HAP-1 (cell line): Measurements from ENCODE around the gene RAB11FIP4.

Experiments used
- DNase-seq, 2 experiments: peaks; one replicate each; pipeline ENCODE4 v3.0.0-alpha.2; 2016 to 2020; ENCODE audit warnings: low spot score in 2 of 2
- H3K27me3 ChIP-seq: fragments of 250-450 bp; sonication (Bioruptor Pico); 2 replicates; pipeline ENCODE4 v1.5.1; 2020; ENCODE audit warnings: low read depth, mild to moderate bottlenecking, moderate library complexity
- H3K36me3 ChIP-seq: fragments of 250-450 bp; sonication (Bioruptor Pico); replicated peaks from 2 replicates; pipeline ENCODE4 v1.5.1; 2020; ENCODE audit warnings: mild to moderate bottlenecking
- H3K4me1 ChIP-seq: fragments of 250-450 bp; sonication (Bioruptor Pico); 2 replicates; pipeline ENCODE4 v1.5.1; 2020; ENCODE audit warnings: mild to moderate bottlenecking
- H3K4me3 ChIP-seq: fragments of 250-450 bp; sonication (Bioruptor Pico); 2 replicates; pipeline ENCODE4 v1.5.1; 2020; ENCODE audit warnings: mild to moderate bottlenecking, moderate library complexity
- H3K9me3 ChIP-seq: fragments of 250-450 bp; sonication (Bioruptor Pico); 2 replicates; pipeline ENCODE4 v1.5.1; 2020; ENCODE audit warnings: mild to moderate bottlenecking, moderate library complexity
- in situ Hi-C: fragments of 300-500 bp; cut with MboI; formaldehyde crosslinking; loops from 3 replicates; pipeline ENCODE4 v1.14.3; 2020; ENCODE audit warnings: low sequenced_read_pairs, inconsistent platforms, mixed read lengths

Gene RAB11FIP4

GRCh38 chr17:31425282-31426040, 34.0 kb downstream of the RAB11FIP4 start:
- in situ Hi-C loops: loop anchor here (25.0 kb wide), 1 partner anchor 412 kb away; no protein-coding TSS in a partner anchor
- Histone ChIP-seq H3K9me3 (peaks cover 8% of the 10 kb centered on the region; the same call in 1 of the 2 replicates), H3K4me1 (peaks cover 6% of the 10 kb centered on the region), H3K4me3 (no peak overlapping the region), H3K36me3 (no peaks in the 10 kb centered on the region), H3K27me3 (no peaks in the 10 kb centered on the region)
- DNase-seq: peak in 1 of 2 experiments; percentile 68

- H3K27me3 ChIP-seq: no peaks in the 10 kb centered on the region
- H3K4me3 ChIP-seq: no peak overlapping the region
- no peak for DNase-seq
- H3K9me3 ChIP-seq: no peaks in the 10 kb centered on the region
- H3K4me1 ChIP-seq: peaks cover 17% of the 10 kb centered on the region
- in situ Hi-C loops: loop anchor here (25.0 kb wide), 1 partner anchor 410 kb away; no protein-coding TSS in a partner anchor
- no peaks in the 10 kb centered on the region for H3K36me3 ChIP-seq
Observed at GRCh38 chr17:31427684-31428083, 36.2 kb downstream of the RAB11FIP4 start.

- in situ Hi-C loops: loop anchor here (25.0 kb wide), 1 partner anchor 409 kb away; no protein-coding TSS in a partner anchor
- DNase-seq: no peak
- Histone ChIP-seq H3K4me3 (no peak overlapping the region), H3K4me1 (peaks cover 17% of the 10 kb centered on the region), H3K9me3 (no peaks in the 10 kb centered on the region), H3K27me3 (no peaks in the 10 kb centered on the region), H3K36me3 (no peaks in the 10 kb centered on the region)
Observed at GRCh38 chr17:31428111-31428510, 36.6 kb downstream of the RAB11FIP4 start.

GRCh38 chr17:31428512-31428911, 37.0 kb downstream of the RAB11FIP4 start:
- Histone ChIP-seq H3K4me3 (no peak overlapping the region), H3K27me3 (no peaks in the 10 kb centered on the region), H3K9me3 (no peaks in the 10 kb centered on the region), H3K4me1 (peaks cover 17% of the 10 kb centered on the region), H3K36me3 (no peaks in the 10 kb centered on the region)
- in situ Hi-C loops: loop anchor here (25.0 kb wide), 1 partner anchor 409 kb away; no protein-coding TSS in a partner anchor
- DNase-seq: no peak

GRCh38 chr17:31431098-31431851, 39.8 kb downstream of the RAB11FIP4 start:
- H3K4me1 ChIP-seq: peaks cover 11% of the 10 kb centered on the region
- H3K36me3 ChIP-seq: no peaks in the 10 kb centered on the region
- H3K4me3 ChIP-seq: no peak overlapping the region
- H3K27me3 ChIP-seq: no peaks in the 10 kb centered on the region
- H3K9me3 ChIP-seq: no peaks in the 10 kb centered on the region
- DNase-seq: peak in 1 of 2 experiments; percentile 31
- in situ Hi-C loops: loop anchor here (25.0 kb wide), 1 partner anchor 406 kb away; no protein-coding TSS in a partner anchor

GRCh38 chr17:31431852-31432658, 40.6 kb downstream of the RAB11FIP4 start:
- Histone ChIP-seq H3K36me3 (no peaks in the 10 kb centered on the region), H3K4me3 (peak overlapping the region; percentile 5; the same call in 1 of the 2 replicates), H3K4me1 (peaks cover 11% of the 10 kb centered on the region), H3K27me3 (no peaks in the 10 kb centered on the region), H3K9me3 (no peaks in the 10 kb centered on the region)
- in situ Hi-C loops: loop anchor here (25.0 kb wide), 1 partner anchor 405 kb away; no protein-coding TSS in a partner anchor
- peak; percentile 72 to 88 for DNase-seq

- H3K4me3 ChIP-seq: no peak overlapping the region
- H3K36me3 ChIP-seq: no peaks in the 10 kb centered on the region
- H3K4me1 ChIP-seq: peaks cover 11% of the 10 kb centered on the region
- DNase-seq: no peak
- in situ Hi-C loops: loop anchor here (25.0 kb wide), 1 partner anchor 404 kb away; no protein-coding TSS in a partner anchor
- no peaks in the 10 kb centered on the region for H3K9me3 ChIP-seq
- H3K27me3 ChIP-seq: no peaks in the 10 kb centered on the region
Observed at GRCh38 chr17:31433091-31433790, 41.8 kb downstream of the RAB11FIP4 start.

- peaks cover 11% of the 10 kb centered on the region for H3K4me1 ChIP-seq
- H3K27me3 ChIP-seq: no peaks in the 10 kb centered on the region
- no peaks in the 10 kb centered on the region for H3K9me3 ChIP-seq
- no peak overlapping the region for H3K4me3 ChIP-seq
- H3K36me3 ChIP-seq: no peaks in the 10 kb centered on the region
- in situ Hi-C loops: loop anchor here (25.0 kb wide), 1 partner anchor 403 kb away; no protein-coding TSS in a partner anchor
- no peak for DNase-seq
Observed at GRCh38 chr17:31433811-31434726, 42.6 kb downstream of the RAB11FIP4 start.

GRCh38 chr17:31434727-31435050, 43.2 kb downstream of the RAB11FIP4 start:
- H3K4me1 ChIP-seq: peaks cover 11% of the 10 kb centered on the region
- no peaks in the 10 kb centered on the region for H3K36me3 ChIP-seq
- no peak overlapping the region for H3K4me3 ChIP-seq
- no peak for DNase-seq
- in situ Hi-C loops: loop anchor here (25.0 kb wide), 1 partner anchor 403 kb away; no protein-coding TSS in a partner anchor
- no peaks in the 10 kb centered on the region for H3K27me3 ChIP-seq
- no peaks in the 10 kb centered on the region for H3K9me3 ChIP-seq

GRCh38 chr17:31435581-31435980, 44.1 kb downstream of the RAB11FIP4 start:
- H3K9me3 ChIP-seq: no peaks in the 10 kb centered on the region
- peaks cover 11% of the 10 kb centered on the region for H3K4me1 ChIP-seq
- H3K27me3 ChIP-seq: no peaks in the 10 kb centered on the region
- H3K36me3 ChIP-seq: no peaks in the 10 kb centered on the region
- no peak for DNase-seq
- in situ Hi-C loops: loop anchor here (25.0 kb wide), 1 partner anchor 402 kb away; no protein-coding TSS in a partner anchor
- H3K4me3 ChIP-seq: no peak overlapping the region

GRCh38 chr17:31437720-31438400, 46.4 kb downstream of the RAB11FIP4 start:
- Histone ChIP-seq H3K4me1 (peaks cover 4% of the 10 kb centered on the region), H3K27me3 (no peaks in the 10 kb centered on the region), H3K36me3 (no peaks in the 10 kb centered on the region), H3K4me3 (no peak overlapping the region), H3K9me3 (no peaks in the 10 kb centered on the region)
- in situ Hi-C loops: loop anchor here (25.0 kb wide), 1 partner anchor 399 kb away; no protein-coding TSS in a partner anchor
- DNase-seq: no peak
